HL-60 (cell line): ENCODE results near the gene SPA17.

Experiments used
- DNase-seq, 2 experiments: peaks; one replicate each; pipeline ENCODE4 v3.0.0-alpha.2; 2010 to 2020; ENCODE audit warnings: low read depth in 1 of 2, low spot score in 1 of 2
- H3K27ac ChIP-seq: fragments of 250-450 bp; sonication (Bioruptor Pico); replicated peaks from 2 replicates; pipeline ENCODE4 v1.5.1; 2020; ENCODE audit warnings: mild to moderate bottlenecking, moderate library complexity
- H3K27me3 ChIP-seq: fragments of 250-450 bp; sonication (Bioruptor Pico); 2 replicates; pipeline ENCODE4 v1.5.1; 2021; ENCODE audit warnings: mild to moderate bottlenecking, moderate library complexity; ENCODE audit not compliant: insufficient read depth, poor library complexity, severe bottlenecking
- H3K4me3 ChIP-seq: replicated peaks from 2 replicates; pipeline ENCODE4 v1.5.1; 2011; ENCODE audit warnings: mild to moderate bottlenecking, control low read depth, low read length; ENCODE audit not compliant: insufficient read depth
- CTCF ChIP-seq: IDR thresholded peaks from one replicate; pipeline ENCODE4 v1.5.1; 2011; ENCODE audit warnings: low read length, control low read depth, inconsistent platforms; ENCODE audit not compliant: insufficient read depth
- GABPA ChIP-seq: IDR thresholded peaks from 2 replicates; pipeline ENCODE4 v1.6.1; 2012; ENCODE audit warnings: low read depth
- POLR2AphosphoS5 ChIP-seq: IDR thresholded peaks from 2 replicates; pipeline ENCODE4 v1.6.1; 2012; ENCODE audit warnings: low read depth
- REST ChIP-seq: IDR thresholded peaks from 2 replicates; pipeline ENCODE4 v1.6.1; 2012; ENCODE audit warnings: low read depth; ENCODE audit not compliant: insufficient replicate concordance
- SPI1 ChIP-seq: IDR thresholded peaks from 2 replicates; pipeline ENCODE4 v1.6.1; 2012; ENCODE audit warnings: low read depth, mild to moderate bottlenecking, borderline replicate concordance

Gene SPA17

GRCh38 chr11:124745270-124745834, 71.6 kb downstream of the SPA17 start:
- TF ChIP-seq GABPA (no peak), CTCF (no peak), REST (no peak), POLR2AphosphoS5 (no peak), SPI1 (no peak)
- H3K27ac ChIP-seq, result no peak overlapping the region
- H3K27me3 ChIP-seq, result peaks cover 22% of the 10 kb centered on the region
- DNase-seq, result no peak
- H3K4me3 ChIP-seq, result no peak overlapping the region

GRCh38 chr11:124745835-124746620, 72.3 kb downstream of the SPA17 start:
- Histone ChIP-seq H3K27me3 (peaks cover 20% of the 10 kb centered on the region), H3K27ac (no peak overlapping the region), H3K4me3 (peak overlapping the region; percentile 59)
- peak in 1 of 2 experiments; percentile 24 for DNase-seq
- TF ChIP-seq CTCF, result no peak
- TF ChIP-seq SPI1, result peak; percentile 21; the same call in 1 of the 2 replicates

GRCh38 chr11:124746621-124747243, 73.0 kb downstream of the SPA17 start:
- peak; percentile 51 to 52 for DNase-seq
- peaks cover 20% of the 10 kb centered on the region for H3K27me3 ChIP-seq
- H3K4me3 ChIP-seq, result peak overlapping the region; percentile 59
- TF ChIP-seq GABPA, result no peak
- TF ChIP-seq POLR2AphosphoS5, result no peak
- peak; percentile 31 for TF ChIP-seq CTCF
- H3K27ac ChIP-seq, result no peak overlapping the region
